Loucy (cell line): ENCODE results near the gene MRPS27.

Source experiments
- H2AFZ ChIP-seq: fragments of 200-600 bp; sonication (generic); 2 replicates; pipeline ENCODE4 v1.6.0; 2016; ENCODE audit warnings: antibody characterized with exemption, mild to moderate bottlenecking, low read length, moderate library complexity
- H3F3A ChIP-seq: fragments of 200-600 bp; 2 replicates; pipeline ENCODE4 v1.6.0; 2016; ENCODE audit warnings: antibody characterized with exemption, low read depth, mild to moderate bottlenecking
- H3K27me3 ChIP-seq: fragments of 200-600 bp; sonication (generic); 2 replicates; pipeline ENCODE4 v1.6.1; 2014; ENCODE audit warnings: low read length, mild to moderate bottlenecking; ENCODE audit not compliant: insufficient read depth, poor library complexity, severe bottlenecking
- H3K36me3 ChIP-seq: fragments of 200-600 bp; sonication (generic); 2 replicates; pipeline ENCODE4 v1.6.1; 2016; ENCODE audit warnings: low read length; ENCODE audit not compliant: insufficient read depth
- H3K4me1 ChIP-seq: fragments of 200-600 bp; sonication (generic); 2 replicates; pipeline ENCODE4 v1.5.1; 2014; ENCODE audit warnings: low read length, mild to moderate bottlenecking; ENCODE audit not compliant: insufficient read depth, poor library complexity, severe bottlenecking
- H3K4me2 ChIP-seq: fragments of 200-600 bp; sonication (generic); 2 replicates; pipeline ENCODE4 v1.6.0; 2014; ENCODE audit warnings: antibody characterized with exemption, low read length, low read depth, mild to moderate bottlenecking; ENCODE audit not compliant: poor library complexity, severe bottlenecking
- H3K4me3 ChIP-seq: fragments of 200-600 bp; sonication (generic); 2 replicates; pipeline ENCODE4 v1.5.1; 2014; ENCODE audit warnings: low read length, mild to moderate bottlenecking, mixed read lengths; ENCODE audit not compliant: poor library complexity, severe bottlenecking
- H3K79me2 ChIP-seq: fragments of 200-600 bp; sonication (generic); 2 replicates; pipeline ENCODE4 v1.6.1; 2014; ENCODE audit warnings: low read length; ENCODE audit not compliant: insufficient read depth
- H3K9ac ChIP-seq: fragments of 200-600 bp; sonication (generic); 2 replicates; pipeline ENCODE4 v1.6.0; 2014; ENCODE audit warnings: mild to moderate bottlenecking, low read depth, low read length, moderate library complexity; ENCODE audit not compliant: poor library complexity, severe bottlenecking
- H3K9me2 ChIP-seq: fragments of 200-600 bp; sonication (generic); replicated peaks from 2 replicates; pipeline ENCODE4 v1.6.1; 2016; ENCODE audit warnings: low read depth, low read length, mixed read lengths
- H3K9me3 ChIP-seq: fragments of 200-600 bp; sonication (generic); 2 replicates; pipeline ENCODE4 v1.6.1; 2014; ENCODE audit warnings: mild to moderate bottlenecking, antibody characterized with exemption, low read length, low read depth; ENCODE audit not compliant: insufficient read depth
- H4K20me1 ChIP-seq: fragments of 200-600 bp; sonication (generic); 2 replicates; pipeline ENCODE4 v1.6.0; 2014; ENCODE audit warnings: antibody characterized with exemption, low read length, mild to moderate bottlenecking; ENCODE audit not compliant: insufficient read depth, poor library complexity, severe bottlenecking
- CTCF ChIP-seq: fragments of 200-600 bp; sonication (generic); conservative IDR thresholded peaks from 2 replicates; pipeline ENCODE4 v1.5.1; 2014; ENCODE audit warnings: mild to moderate bottlenecking, antibody characterized with exemption, low read length
- EZH2phosphoT487 ChIP-seq: fragments of 200-600 bp; IDR thresholded peaks from 2 replicates; pipeline ENCODE4 v1.6.1; 2018; ENCODE audit warnings: antibody characterized with exemption, mild to moderate bottlenecking, moderate library complexity, borderline replicate concordance

Gene MRPS27

GRCh38 chr5:72282878-72283277, 37.2 kb downstream of the MRPS27 start:
- Histone ChIP-seq H3K36me3 (peaks cover 17% of the 10 kb centered on the region; the same call in 1 of the 2 replicates), H3K27me3 (no peaks in the 10 kb centered on the region), H2AFZ (no peak overlapping the region), H3K9me3 (no peaks in the 10 kb centered on the region), H3K4me3 (no peak overlapping the region), H4K20me1 (no peaks in the 10 kb centered on the region), H3K9ac (no peak overlapping the region), H3F3A (no peaks in the 10 kb centered on the region), H3K4me2 (no peak overlapping the region), H3K9me2 (no peaks in the 10 kb centered on the region), H3K4me1 (peaks cover 15% of the 10 kb centered on the region), H3K79me2 (no peaks in the 10 kb centered on the region)
- no peak for TF ChIP-seq CTCF
- no peak for TF ChIP-seq EZH2phosphoT487

- no peaks in the 10 kb centered on the region for H3K9me2 ChIP-seq
- no peak overlapping the region for H2AFZ ChIP-seq
- no peaks in the 10 kb centered on the region for H3K9me3 ChIP-seq
- H4K20me1 ChIP-seq, result no peaks in the 10 kb centered on the region
- H3K36me3 ChIP-seq, result peaks cover 15% of the 10 kb centered on the region; the same call in 1 of the 2 replicates
- H3K4me1 ChIP-seq, result peaks cover 15% of the 10 kb centered on the region
- no peak overlapping the region for H3K9ac ChIP-seq
- H3F3A ChIP-seq, result no peaks in the 10 kb centered on the region
- no peak overlapping the region for H3K4me3 ChIP-seq
- no peaks in the 10 kb centered on the region for H3K27me3 ChIP-seq
- no peak overlapping the region for H3K4me2 ChIP-seq
- TF ChIP-seq EZH2phosphoT487 (no peak), CTCF (no peak)
- no peaks in the 10 kb centered on the region for H3K79me2 ChIP-seq
Observed at GRCh38 chr5:72281764-72282499, 38.1 kb downstream of the MRPS27 start.

GRCh38 chr5:72281430-72281763, 38.6 kb downstream of the MRPS27 start:
- no peaks in the 10 kb centered on the region for H3K9me2 ChIP-seq
- H3K9ac ChIP-seq, result no peak overlapping the region
- no peaks in the 10 kb centered on the region for H3K9me3 ChIP-seq
- no peak overlapping the region for H3K4me3 ChIP-seq
- no peaks in the 10 kb centered on the region for H3F3A ChIP-seq
- H2AFZ ChIP-seq, result no peak overlapping the region
- H3K4me1 ChIP-seq, result peaks cover 15% of the 10 kb centered on the region
- no peak for TF ChIP-seq CTCF
- TF ChIP-seq EZH2phosphoT487, result no peak
- H3K36me3 ChIP-seq, result peaks cover 15% of the 10 kb centered on the region; the same call in 1 of the 2 replicates
- no peak overlapping the region for H3K4me2 ChIP-seq
- H3K79me2 ChIP-seq, result no peaks in the 10 kb centered on the region; the same call in 1 of the 2 replicates
- H3K27me3 ChIP-seq, result no peaks in the 10 kb centered on the region
- H4K20me1 ChIP-seq, result no peaks in the 10 kb centered on the region
